Sigmoid colon (tissue), 4 donors: Measurements from ENCODE around the gene ADGRV1.

ENCODE experiments used
- EP300 ChIP-seq, 4 donors: sonication (generic); formaldehyde crosslinking; IDR thresholded peaks; one replicate each; pipeline ENCODE4 v1.6.1; 2017; ENCODE audit warnings: antibody characterized with exemption in 4 of 4
- POLR2A ChIP-seq, 2 donors: fragments of 450-650 bp; IDR thresholded peaks; one replicate each; pipeline ENCODE4 v1.6.1; 2016; ENCODE audit warnings: antibody characterized with exemption in 2 of 2, mild to moderate bottlenecking in 2 of 2, moderate library complexity in 2 of 2
- POLR2AphosphoS5 ChIP-seq, 4 donors: sonication (generic); formaldehyde crosslinking; IDR thresholded peaks; one replicate each; pipeline ENCODE4 v1.6.1; 2017; ENCODE audit warnings: antibody characterized with exemption in 4 of 4
- TF ChIP-seq, protein P1 (sequence below), 4 experiments: fragments of 450-650 bp in 3 of 4; fragments of 200-600 bp in 1 of 4; IDR thresholded peaks; one replicate each; pipeline ENCODE4 v1.5.1; 2016 to 2019; ENCODE audit warnings: antibody characterized with exemption in 4 of 4, mild to moderate bottlenecking in 3 of 4, moderate library complexity in 2 of 4

- no peak for TF ChIP-seq EP300 (IDR thresholded peaks at IDR 0.05)
- no peak for TF ChIP-seq POLR2A (IDR thresholded peaks at IDR 0.05)
- TF ChIP-seq, protein P1, sequence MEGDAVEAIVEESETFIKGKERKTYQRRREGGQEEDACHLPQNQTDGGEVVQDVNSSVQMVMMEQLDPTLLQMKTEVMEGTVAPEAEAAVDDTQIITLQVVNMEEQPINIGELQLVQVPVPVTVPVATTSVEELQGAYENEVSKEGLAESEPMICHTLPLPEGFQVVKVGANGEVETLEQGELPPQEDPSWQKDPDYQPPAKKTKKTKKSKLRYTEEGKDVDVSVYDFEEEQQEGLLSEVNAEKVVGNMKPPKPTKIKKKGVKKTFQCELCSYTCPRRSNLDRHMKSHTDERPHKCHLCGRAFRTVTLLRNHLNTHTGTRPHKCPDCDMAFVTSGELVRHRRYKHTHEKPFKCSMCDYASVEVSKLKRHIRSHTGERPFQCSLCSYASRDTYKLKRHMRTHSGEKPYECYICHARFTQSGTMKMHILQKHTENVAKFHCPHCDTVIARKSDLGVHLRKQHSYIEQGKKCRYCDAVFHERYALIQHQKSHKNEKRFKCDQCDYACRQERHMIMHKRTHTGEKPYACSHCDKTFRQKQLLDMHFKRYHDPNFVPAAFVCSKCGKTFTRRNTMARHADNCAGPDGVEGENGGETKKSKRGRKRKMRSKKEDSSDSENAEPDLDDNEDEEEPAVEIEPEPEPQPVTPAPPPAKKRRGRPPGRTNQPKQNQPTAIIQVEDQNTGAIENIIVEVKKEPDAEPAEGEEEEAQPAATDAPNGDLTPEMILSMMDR (IDR thresholded peaks at IDR 0.05): no peak
- TF ChIP-seq POLR2AphosphoS5 (IDR thresholded peaks at IDR 0.05): no peak
These were observed 126.9 kb downstream of the ADGRV1 start for GRCh38 chr5:90685425-90686022.
